Measurements from ENCODE around the gene GPT2.

Gene GPT2

DNA sequence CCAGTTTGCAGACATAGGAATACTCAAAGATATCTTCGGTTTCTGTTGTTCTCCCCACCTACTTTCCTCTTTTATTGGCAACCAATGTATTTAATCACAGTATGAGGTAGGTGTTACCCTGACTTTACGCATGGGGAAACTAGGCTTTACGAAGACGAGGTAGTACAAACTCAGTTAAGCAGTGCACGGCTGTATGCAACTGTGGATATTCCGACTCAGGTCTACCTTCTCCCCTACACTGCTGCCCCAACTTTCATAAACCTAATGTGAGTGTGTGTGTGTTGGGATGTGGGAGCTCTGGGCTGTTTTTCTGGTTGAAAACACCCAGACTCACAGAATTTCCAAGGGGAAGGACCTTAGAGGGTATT is 1.2 kb upstream of the GPT2 start:
- no peak for DNase-seq (ENCODE audit: insufficient read length, low spot score)
- TF ChIP-seq POLR2A (IDR thresholded peaks at IDR 0.05; ENCODE audit: low read depth, low read length): no peak
- no peak for FAIRE-seq

DNA sequence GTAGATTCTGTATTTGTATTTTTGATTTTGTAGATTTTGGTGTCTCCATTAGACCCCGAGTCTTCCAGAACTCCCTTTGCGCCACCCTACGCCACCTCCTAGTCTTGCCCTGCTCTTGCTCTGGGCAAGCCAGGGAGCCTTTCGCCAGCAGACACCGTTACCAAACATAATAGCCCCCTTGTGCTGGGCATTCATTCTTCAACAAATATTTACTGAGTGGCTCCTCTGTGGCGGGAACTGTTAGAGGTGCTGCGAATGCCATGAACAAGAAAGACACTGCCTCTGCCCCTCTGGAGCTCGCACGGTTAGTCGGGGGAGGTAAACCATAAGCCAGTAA is 841 bp upstream of the GPT2 start:
- no peak for DNase-seq (ENCODE audit: insufficient read length, low spot score)
- TF ChIP-seq POLR2A (IDR thresholded peaks at IDR 0.05; ENCODE audit: low read depth, low read length): no peak
- no peak for FAIRE-seq

DNA sequence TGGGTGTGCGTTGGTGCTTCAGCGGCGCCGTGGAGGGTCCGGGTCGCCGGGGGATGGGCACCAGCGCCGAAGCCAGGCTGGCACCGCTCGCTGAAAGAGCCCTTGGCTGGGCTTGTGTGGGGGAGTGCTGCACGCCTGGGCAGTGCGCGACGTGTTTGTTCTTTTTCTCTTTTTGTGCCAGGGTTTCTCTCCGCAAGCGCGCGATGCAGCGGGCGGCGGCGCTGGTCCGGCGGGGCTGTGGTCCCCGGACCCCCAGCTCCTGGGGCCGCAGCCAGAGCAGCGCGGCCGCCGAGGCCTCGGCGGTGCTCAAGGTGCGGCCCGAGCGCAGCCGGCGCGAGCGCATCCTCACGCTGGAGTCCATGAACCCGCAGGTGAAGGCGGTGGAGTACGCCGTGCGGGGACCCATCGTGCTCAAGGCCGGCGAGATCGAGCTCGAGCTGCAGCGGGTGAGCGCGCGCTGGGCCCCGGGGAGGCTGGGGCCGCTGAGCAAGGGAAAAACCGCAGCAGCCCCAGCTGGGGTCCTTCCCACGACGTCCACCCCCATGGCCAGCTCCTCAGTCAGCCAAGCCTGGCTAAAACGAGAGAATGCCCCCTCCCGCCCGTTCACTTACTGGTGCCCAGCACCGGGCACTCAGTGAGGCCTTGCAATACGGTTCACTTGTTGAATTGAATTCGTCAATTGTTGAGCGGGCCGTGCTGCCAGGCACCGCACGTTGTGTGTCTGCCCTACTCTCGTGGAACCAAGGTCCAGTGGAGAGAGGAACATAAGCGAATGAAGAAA is 541 bp downstream of the GPT2 start:
- TF ChIP-seq POLR2A (IDR thresholded peaks at IDR 0.05; ENCODE audit: low read depth, low read length): no peak
- DNase-seq (ENCODE audit: insufficient read length, low spot score) (no peak), FAIRE-seq (no peak)

GRCh38 chr16:46885960-46886763 is 2.0 kb downstream of the GPT2 start:
- FAIRE-seq (no peak), DNase-seq (ENCODE audit: insufficient read length, low spot score) (no peak)
- TF ChIP-seq POLR2A (IDR thresholded peaks at IDR 0.05; ENCODE audit: low read depth, low read length): no peak

GRCh38 chr16:46886764-46887523 is 2.8 kb downstream of the GPT2 start:
- FAIRE-seq: no peak
- no peak for TF ChIP-seq POLR2A (IDR thresholded peaks at IDR 0.05; ENCODE audit: low read depth, low read length)
- DNase-seq (ENCODE audit: insufficient read length, low spot score): no peak

DNA sequence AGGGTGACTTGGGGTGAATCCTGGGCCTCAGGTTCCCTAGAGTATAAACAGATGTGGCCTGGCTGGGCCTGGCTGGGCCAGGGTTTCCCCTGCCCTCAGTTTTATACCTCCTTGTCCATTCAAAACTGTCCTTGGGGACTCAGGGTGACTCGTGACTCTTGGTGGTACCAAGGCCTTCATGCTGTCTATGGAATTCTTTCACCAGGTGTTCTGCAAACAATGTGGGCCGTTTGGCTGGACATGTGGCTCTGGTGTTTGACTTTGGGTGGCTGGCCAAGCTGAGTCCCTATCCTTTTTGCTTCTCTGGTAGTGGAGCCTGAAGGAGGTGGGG is 3.3 kb downstream of the GPT2 start:
- FAIRE-seq (no peak), DNase-seq (ENCODE audit: insufficient read length, low spot score) (no peak)
- TF ChIP-seq POLR2A (IDR thresholded peaks at IDR 0.05; ENCODE audit: low read depth, low read length): no peak

DNA sequence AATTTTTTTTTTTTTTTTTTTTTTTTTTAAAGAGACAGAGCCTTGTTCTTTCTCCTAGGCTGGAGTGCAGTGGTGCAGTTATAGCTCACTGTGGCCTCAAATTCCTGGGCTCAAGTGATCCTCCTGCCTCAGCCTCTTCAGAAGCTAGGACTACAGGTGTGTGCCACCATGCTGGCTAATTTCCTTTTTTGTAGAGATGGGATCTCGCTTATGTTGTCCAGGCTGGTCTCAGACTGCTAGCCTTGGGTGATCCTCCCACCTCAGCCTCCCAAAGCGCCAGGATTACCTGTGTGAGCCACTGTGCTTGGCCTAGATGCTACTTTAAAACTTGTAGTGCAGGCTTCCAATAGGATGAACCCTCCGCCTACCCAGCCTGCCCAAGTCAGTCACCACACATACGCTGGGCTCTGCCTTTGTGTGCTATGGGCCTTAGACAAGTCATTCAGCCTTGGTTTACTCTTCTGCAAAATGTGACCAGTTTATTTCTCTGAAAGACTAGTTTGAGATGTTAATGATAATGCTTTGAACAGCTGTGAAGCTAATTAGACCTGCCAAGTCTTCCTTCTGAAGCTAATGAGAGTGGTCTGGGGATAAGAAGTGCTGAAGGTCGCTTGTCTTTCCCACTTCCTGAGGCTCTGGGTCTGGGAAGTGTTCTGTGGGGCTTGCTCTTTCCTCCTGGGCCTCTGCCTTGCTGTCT is 5.2 kb downstream of the GPT2 start:
- no peak for FAIRE-seq
- TF ChIP-seq POLR2A (IDR thresholded peaks at IDR 0.05; ENCODE audit: low read depth, low read length): no peak
- DNase-seq (ENCODE audit: insufficient read length, low spot score): no peak

- no peak for DNase-seq (ENCODE audit: insufficient read length, low spot score)
- no peak for FAIRE-seq
- no peak for TF ChIP-seq POLR2A (IDR thresholded peaks at IDR 0.05; ENCODE audit: low read depth, low read length)
Measured at GRCh38 chr16:46889942-46890300, 5.8 kb downstream of the GPT2 start.

GRCh38 chr16:46891910-46892309 is 7.7 kb downstream of the GPT2 start:
- DNase-seq (ENCODE audit: insufficient read length, low spot score) (no peak), FAIRE-seq (no peak)
- TF ChIP-seq POLR2A (IDR thresholded peaks at IDR 0.05; ENCODE audit: low read depth, low read length): no peak

- FAIRE-seq (no peak), DNase-seq (ENCODE audit: insufficient read length, low spot score) (no peak)
- TF ChIP-seq POLR2A (IDR thresholded peaks at IDR 0.05; ENCODE audit: low read depth, low read length): no peak
Measured at GRCh38 chr16:46894036-46894672, 10.0 kb downstream of the GPT2 start.

GRCh38 chr16:46895399-46896313 is 11.5 kb downstream of the GPT2 start:
- no peak for TF ChIP-seq POLR2A (IDR thresholded peaks at IDR 0.05; ENCODE audit: low read depth, low read length)
- DNase-seq (ENCODE audit: insufficient read length, low spot score) (no peak), FAIRE-seq (no peak)

DNA sequence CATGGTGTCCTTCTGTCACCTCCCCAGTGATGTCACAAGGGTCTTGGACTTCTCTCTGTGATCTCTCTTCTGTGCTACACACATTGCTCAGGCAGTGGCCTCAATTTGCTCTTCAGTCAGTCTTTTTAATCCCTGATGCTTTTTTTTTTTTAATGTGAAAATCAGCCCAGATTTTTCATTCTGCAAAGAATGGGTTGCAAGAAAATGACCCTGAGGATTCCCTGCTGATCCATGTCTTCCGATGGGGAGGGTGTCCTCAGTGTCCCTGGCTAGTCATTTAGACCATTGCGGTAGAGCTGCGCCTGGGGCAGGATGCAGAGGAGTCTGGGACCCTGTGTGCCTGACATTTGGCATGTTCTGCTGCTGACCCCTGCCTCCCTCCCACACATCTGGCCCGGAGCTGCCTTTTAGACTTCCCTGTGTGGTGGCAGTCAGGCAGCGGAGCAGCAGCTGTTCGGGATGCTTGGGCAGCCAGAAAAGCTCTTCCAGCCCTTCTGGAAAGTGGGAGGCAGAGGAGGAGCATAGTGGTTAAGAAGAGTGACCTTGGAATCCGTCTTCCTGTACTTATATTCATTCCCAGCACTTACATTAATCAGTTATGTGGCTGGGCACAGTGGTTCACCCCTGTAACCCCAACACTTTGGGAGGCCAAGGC is 12.3 kb downstream of the GPT2 start:
- TF ChIP-seq POLR2A (IDR thresholded peaks at IDR 0.05; ENCODE audit: low read depth, low read length): no peak
- DNase-seq (ENCODE audit: insufficient read length, low spot score) (no peak), FAIRE-seq (no peak)

Measured in H54 (cell line).